Stimulated activated CD4-positive, alpha-beta T cell treated with anti-CD3 and anti-CD28 coated beads, Interleukin-15, amount 100 ng/mL, for 24 hours (primary cell): ENCODE measurements around the gene ARL6.
"Not testable (repeated sequence)": the region's sequence is repeated elsewhere in the genome, so short reads cannot be mapped to it uniquely, and the experiment has no call there.

ENCODE experiments used
- DNase-seq: peaks from one replicate; pipeline ENCODE4 v3.0.0-alpha.2; 2020

ARL6 gene

GRCh38 chr3:97821774-97822358 lies 57.3 kb downstream of the ARL6 start, which contains the start of gene CRYBG3:
Gene CRYBG3, plus strand, starts transcription at chr3:97822011. Its CDS starts 196 bp downstream, at chr3:97822207.
- peak; percentile 87 for DNase-seq

GRCh38 chr3:97822359-97822775 lies 57.8 kb downstream of the ARL6 start:
- peak; percentile 31 for DNase-seq

- no peak for DNase-seq
Observed at GRCh38 chr3:97823046-97824004, 58.8 kb downstream of the ARL6 start.

GRCh38 chr3:97825101-97825500 lies 60.5 kb downstream of the ARL6 start:
- no peak for DNase-seq

GRCh38 chr3:97827741-97828471 lies 63.3 kb downstream of the ARL6 start:
- no peak for DNase-seq

GRCh38 chr3:97829198-97829597 lies 64.6 kb downstream of the ARL6 start:
- DNase-seq = no peak

- no peak for DNase-seq
Observed at GRCh38 chr3:97830638-97831037, 66.1 kb downstream of the ARL6 start.

GRCh38 chr3:97831140-97831539 lies 66.6 kb downstream of the ARL6 start:
- DNase-seq = no peak

GRCh38 chr3:97833184-97833583 lies 68.6 kb downstream of the ARL6 start:
- DNase-seq = not testable (repeated sequence)

GRCh38 chr3:97835761-97836160 lies 71.2 kb downstream of the ARL6 start:
- DNase-seq = no peak

GRCh38 chr3:97838393-97838792 lies 73.8 kb downstream of the ARL6 start:
- no peak for DNase-seq

GRCh38 chr3:97839944-97840343 lies 75.4 kb downstream of the ARL6 start:
- DNase-seq = no peak

- no peak for DNase-seq
Observed at GRCh38 chr3:97841304-97841703, 76.7 kb downstream of the ARL6 start.

GRCh38 chr3:97841956-97842355 lies 77.4 kb downstream of the ARL6 start:
- no peak for DNase-seq

- no peak for DNase-seq
Observed at GRCh38 chr3:97848779-97849178, 84.2 kb downstream of the ARL6 start.
